K562 (cell line): Measurements from ENCODE around the gene LRRC49.

Source experiments
- MAFK ChIP-seq: IDR thresholded peaks from 2 replicates; pipeline ENCODE4 v1.6.1; 2011; ENCODE audit warnings: low read length, improper control_type of control experiment
- SNAPC5 ChIP-seq: fragments of 250-450 bp; sonication (Bioruptor Pico); IDR thresholded peaks from 2 replicates; pipeline ENCODE4 v1.8.0; 2021; ENCODE audit warnings: moderate library complexity, mild to moderate bottlenecking, inconsistent platforms

- TF ChIP-seq SNAPC5 (CRISPR knock-in tag) (no peak), MAFK (no peak)
Observed at GRCh38 chr15:70967646-70968045, 75.0 kb downstream of the LRRC49 start.
